ENCODE data around the gene SHCBP1.

Gene SHCBP1

DNA sequence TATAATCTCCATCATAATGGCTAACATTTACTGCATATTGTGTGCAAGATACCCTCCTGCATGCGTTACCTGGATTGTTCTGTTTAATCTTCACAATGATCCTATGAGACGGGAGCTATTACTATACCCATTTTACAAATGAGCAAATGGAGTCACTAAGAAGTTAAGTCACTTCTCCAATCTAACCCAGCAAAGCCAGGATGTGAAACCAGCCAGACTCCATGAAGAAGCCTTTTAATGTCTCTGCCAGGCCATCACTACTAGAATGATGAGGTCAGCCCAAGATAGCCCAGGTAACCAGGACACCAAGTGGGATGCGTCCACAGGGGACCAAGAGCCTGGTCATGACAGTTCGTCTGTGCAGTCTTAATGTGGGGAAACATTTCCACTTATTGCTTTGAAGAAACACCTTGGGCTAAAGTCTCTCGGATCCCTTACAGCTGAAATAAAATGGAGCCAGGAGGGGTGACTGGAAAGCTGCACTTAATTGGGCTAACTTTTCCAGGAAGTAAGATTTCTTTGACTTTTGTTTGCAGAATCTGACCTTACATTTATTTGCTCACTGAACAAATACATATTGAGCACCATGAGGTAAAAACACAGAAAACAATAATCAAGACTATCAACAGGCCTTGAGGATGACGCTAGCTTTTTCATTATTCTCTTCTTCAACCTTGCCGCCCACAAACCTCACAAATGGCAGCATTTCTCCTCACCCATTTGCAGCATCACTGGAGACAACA lies 926 bp upstream of the SHCBP1 start:
- no peak for DNase-seq (ENCODE audit: low spot score)
- in situ Hi-C loops (cut with MboI; ENCODE audit: low pct_unique_long_range_greater_than_20kb, low sequenced_read_pairs, unreplicated experiment): no loop called here
- TF ChIP-seq, protein P1, sequence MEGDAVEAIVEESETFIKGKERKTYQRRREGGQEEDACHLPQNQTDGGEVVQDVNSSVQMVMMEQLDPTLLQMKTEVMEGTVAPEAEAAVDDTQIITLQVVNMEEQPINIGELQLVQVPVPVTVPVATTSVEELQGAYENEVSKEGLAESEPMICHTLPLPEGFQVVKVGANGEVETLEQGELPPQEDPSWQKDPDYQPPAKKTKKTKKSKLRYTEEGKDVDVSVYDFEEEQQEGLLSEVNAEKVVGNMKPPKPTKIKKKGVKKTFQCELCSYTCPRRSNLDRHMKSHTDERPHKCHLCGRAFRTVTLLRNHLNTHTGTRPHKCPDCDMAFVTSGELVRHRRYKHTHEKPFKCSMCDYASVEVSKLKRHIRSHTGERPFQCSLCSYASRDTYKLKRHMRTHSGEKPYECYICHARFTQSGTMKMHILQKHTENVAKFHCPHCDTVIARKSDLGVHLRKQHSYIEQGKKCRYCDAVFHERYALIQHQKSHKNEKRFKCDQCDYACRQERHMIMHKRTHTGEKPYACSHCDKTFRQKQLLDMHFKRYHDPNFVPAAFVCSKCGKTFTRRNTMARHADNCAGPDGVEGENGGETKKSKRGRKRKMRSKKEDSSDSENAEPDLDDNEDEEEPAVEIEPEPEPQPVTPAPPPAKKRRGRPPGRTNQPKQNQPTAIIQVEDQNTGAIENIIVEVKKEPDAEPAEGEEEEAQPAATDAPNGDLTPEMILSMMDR (IDR thresholded peaks at IDR 0.05; ENCODE audit: extremely low read depth, insufficient read depth, missing control alignments): no peak

DNA sequence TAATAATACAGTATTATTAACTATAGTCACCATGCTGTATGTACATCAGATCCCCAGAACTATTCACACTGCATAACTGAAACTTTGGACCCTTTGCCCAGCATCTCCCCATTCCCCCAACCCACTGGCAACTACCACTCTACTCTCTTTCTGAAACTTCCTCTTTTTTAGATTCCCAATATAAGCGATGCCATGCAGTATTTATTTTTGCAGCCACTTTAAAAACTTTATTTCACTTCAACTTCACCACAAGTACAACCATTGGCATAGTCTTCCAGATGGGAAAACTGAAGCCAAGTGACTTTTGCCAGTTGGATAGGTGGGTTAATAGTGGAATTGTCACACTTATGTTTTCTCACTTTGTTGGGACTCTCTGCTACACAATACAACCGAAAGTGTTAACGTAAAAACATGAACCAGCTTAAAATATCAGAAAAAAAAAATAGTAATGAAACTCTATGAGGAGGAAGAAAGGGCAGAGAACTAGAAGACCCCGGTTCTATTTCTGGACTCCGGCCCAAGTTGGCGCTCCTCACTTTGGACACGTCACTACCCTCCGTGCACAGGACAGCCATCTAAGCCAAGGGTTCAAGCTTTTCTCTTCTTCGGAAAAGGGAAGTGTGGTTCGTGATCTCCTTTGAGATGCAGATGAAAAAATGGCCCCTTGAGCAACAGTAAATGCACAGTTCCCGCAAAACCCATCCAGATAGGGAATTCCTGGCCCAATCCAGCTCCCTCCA lies 743 bp downstream of the SHCBP1 start:
- DNase-seq (ENCODE audit: low spot score): peak; percentile 51
- TF ChIP-seq, protein P1 (IDR thresholded peaks at IDR 0.05; ENCODE audit: extremely low read depth, insufficient read depth, missing control alignments): no peak
- in situ Hi-C loops (cut with MboI; ENCODE audit: low pct_unique_long_range_greater_than_20kb, low sequenced_read_pairs, unreplicated experiment): no loop called here

DNA sequence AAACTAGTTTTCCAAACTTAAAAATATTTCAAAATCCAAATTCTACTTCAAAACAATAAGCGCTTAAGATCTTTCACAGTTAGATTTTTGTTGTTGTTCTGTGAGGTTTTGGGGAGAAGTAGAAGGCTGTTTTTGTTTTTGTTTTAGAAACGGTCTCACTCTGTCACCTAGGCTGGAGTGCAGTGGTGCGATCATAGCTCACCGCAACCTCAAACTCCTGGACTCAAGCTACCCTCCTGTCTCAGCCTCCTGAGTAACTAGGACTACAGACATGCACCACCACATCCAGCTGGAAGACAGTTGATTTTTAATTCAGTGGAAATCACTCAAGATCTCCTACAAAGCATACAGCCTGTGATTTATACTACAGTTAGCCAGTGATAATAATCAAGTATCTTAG lies 2.7 kb downstream of the SHCBP1 start:
- no peak for DNase-seq (ENCODE audit: low spot score)
- in situ Hi-C loops (cut with MboI; ENCODE audit: low pct_unique_long_range_greater_than_20kb, low sequenced_read_pairs, unreplicated experiment): no loop called here
- TF ChIP-seq, protein P1 (IDR thresholded peaks at IDR 0.05; ENCODE audit: extremely low read depth, insufficient read depth, missing control alignments): no peak

DNA sequence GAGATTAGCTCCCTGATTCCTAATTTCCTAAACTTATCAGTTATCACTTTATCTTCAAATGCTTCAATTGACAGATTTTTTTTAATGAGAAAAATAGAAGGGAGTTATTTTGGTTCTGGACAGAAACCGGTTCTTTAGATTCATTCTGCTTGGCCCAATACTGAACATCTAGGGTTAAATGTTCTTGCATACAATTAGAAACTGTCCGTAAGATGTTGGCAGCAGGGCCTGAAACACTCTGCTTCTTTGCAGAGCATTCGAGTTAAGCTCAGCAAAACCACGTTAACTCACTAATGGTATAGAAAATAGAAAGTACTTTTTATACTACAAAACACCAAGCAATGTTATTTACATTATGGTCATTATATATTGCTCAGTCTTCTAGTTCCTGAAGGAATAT lies 7.2 kb downstream of the SHCBP1 start:
- TF ChIP-seq, protein P1 (IDR thresholded peaks at IDR 0.05; ENCODE audit: extremely low read depth, insufficient read depth, missing control alignments): no peak
- no peak for DNase-seq (ENCODE audit: low spot score)
- in situ Hi-C loops (cut with MboI; ENCODE audit: low pct_unique_long_range_greater_than_20kb, low sequenced_read_pairs, unreplicated experiment): no loop called here

DNA sequence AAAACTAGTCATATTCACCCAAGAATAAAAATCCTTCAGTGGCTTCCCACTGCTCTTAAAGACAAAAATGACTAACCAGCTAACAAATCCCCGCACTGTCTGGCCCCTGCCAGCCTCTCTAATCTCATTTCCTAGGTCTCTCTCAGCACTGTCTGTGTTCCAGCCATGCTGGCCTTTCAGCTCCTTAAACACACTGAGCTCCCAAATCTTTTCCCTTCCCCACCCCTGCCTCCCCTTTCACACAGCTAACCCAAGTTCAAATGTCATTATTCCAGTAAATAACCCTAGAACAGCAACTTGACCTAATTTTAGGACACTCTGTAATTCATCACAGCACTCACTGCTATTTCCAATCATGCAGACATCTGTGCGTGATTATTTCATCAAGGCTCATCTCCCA lies 7.8 kb downstream of the SHCBP1 start:
- in situ Hi-C loops (cut with MboI; ENCODE audit: low pct_unique_long_range_greater_than_20kb, low sequenced_read_pairs, unreplicated experiment): no loop called here
- TF ChIP-seq, protein P1 (IDR thresholded peaks at IDR 0.05; ENCODE audit: extremely low read depth, insufficient read depth, missing control alignments): no peak
- no peak for DNase-seq (ENCODE audit: low spot score)

DNA sequence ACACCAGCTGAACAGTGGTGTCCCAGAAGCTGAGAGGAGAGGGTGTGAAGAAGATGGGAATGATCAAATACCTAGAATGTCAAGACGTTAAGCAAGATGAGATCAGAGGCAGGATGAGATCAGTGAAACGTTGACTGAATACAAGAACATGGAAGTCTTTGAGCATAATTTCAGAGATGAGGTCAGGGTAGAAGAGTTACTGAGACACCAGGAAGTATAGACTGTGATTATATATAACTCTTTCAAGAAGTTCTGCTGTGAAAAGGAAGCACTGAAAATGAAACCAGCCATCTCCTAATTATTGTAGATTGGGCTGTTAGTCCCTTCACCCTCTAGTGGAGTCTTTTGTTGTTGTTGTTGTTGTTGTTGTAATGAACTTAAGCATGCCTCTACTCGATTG lies 9.1 kb downstream of the SHCBP1 start:
- in situ Hi-C loops (cut with MboI; ENCODE audit: low pct_unique_long_range_greater_than_20kb, low sequenced_read_pairs, unreplicated experiment): no loop called here
- peak; percentile 44 for DNase-seq (ENCODE audit: low spot score)

More for the DNA sequence above, 9.1 kb downstream of the SHCBP1 start:
- TF ChIP-seq, protein P1 (IDR thresholded peaks at IDR 0.05; ENCODE audit: extremely low read depth, insufficient read depth, missing control alignments): no peak
